ENCODE results near the gene SECISBP2. TPM values are rescaled to one million over a fixed set of nuclear protein-coding genes. Genes with fewer than 3 reads are reported as not detected.

The SECISBP2 gene
- total and polyA plus RNA-seq, 11 donors, result 13.0 to 27.5 (median 15.5) TPM

DNA sequence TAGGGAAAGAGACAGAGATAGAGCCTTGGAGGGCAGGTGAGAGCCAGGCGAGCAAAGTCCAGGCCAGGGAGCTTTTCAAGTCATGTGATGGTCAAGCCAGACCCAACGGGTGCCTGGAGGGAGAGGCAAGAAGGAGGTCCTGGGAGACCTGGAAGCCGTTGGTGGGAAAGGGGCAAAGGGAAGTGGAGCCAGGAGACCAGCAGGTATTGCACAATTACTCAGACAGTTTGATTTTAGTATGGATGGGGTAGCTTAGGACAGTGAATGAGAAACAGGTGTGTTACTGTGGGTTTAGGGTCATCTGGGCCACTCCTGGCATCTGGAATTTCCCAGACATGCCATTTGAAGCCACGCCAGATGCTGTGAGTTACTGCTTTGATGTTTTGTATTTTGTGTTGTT is 5.1 kb downstream of the SECISBP2 start:
- Histone ChIP-seq H3K36me3 (peaks cover 0 to 75% (median 39%) of the 10 kb centered on the region in 9 donors), H3K4me3 (no peak overlapping the region), H3K4me1 (peaks cover 5 to 49% (median 31%) of the 10 kb centered on the region in 12 donors), H3K27ac (no peak overlapping the region), H3K27me3 (no peaks in the 10 kb centered on the region), H3K9me3 (no peaks in the 10 kb centered on the region)
- WGBS, 4 donors, result 54 to 74% (median 68%) methylated on average over 4 of the region's 4 CpGs
- DNase-seq (no peak), ATAC-seq (no peak)
- intact Hi-C loops (cut with DNase I), result loop anchor here in 4 of 10 donors (2.0 to 5.0 kb wide), 4 partner anchors 174 to 229 kb away; partner anchors contain the start of gene SEMA4D (in 1 of the 4)
- TF ChIP-seq, protein P1, sequence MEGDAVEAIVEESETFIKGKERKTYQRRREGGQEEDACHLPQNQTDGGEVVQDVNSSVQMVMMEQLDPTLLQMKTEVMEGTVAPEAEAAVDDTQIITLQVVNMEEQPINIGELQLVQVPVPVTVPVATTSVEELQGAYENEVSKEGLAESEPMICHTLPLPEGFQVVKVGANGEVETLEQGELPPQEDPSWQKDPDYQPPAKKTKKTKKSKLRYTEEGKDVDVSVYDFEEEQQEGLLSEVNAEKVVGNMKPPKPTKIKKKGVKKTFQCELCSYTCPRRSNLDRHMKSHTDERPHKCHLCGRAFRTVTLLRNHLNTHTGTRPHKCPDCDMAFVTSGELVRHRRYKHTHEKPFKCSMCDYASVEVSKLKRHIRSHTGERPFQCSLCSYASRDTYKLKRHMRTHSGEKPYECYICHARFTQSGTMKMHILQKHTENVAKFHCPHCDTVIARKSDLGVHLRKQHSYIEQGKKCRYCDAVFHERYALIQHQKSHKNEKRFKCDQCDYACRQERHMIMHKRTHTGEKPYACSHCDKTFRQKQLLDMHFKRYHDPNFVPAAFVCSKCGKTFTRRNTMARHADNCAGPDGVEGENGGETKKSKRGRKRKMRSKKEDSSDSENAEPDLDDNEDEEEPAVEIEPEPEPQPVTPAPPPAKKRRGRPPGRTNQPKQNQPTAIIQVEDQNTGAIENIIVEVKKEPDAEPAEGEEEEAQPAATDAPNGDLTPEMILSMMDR (IDR thresholded peaks at IDR 0.05), result no peak
- TF ChIP-seq POLR2A (IDR thresholded peaks at IDR 0.05), result no peak

DNA sequence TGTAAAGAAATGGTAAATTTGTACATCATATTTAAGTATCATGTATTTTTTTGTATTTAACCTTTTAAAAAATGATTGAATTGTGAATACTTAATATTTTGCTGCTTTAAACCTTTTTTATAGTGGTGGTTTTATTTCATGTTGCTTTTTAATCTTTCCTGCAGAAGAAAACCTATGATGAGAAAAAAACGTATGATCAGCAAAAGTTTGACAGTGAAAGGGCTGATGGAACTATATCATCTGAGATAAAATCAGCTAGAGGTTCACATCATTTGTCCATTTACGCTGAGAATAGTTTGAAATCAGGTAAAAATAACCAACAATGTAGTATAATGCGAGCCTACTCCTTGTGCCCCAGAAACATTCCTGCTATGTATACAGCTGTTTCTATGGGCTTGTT is 7.4 kb downstream of the SECISBP2 start:
- WGBS, 4 donors, result 82 to 90% (median 88%) methylated on average over 3 of the region's 3 CpGs
- no peak for ATAC-seq
- intact Hi-C loops (cut with DNase I), result no loop called here
- TF ChIP-seq, protein P1 (IDR thresholded peaks at IDR 0.05), result no peak
- no peak for TF ChIP-seq POLR2A (IDR thresholded peaks at IDR 0.05)
- Histone ChIP-seq H3K9me3 (no peaks in the 10 kb centered on the region), H3K36me3 (peaks cover 0 to 94% (median 63%) of the 10 kb centered on the region in 9 donors), H3K4me3 (no peak overlapping the region), H3K4me1 (peaks cover 0 to 31% (median 15%) of the 10 kb centered on the region in 12 donors), H3K27me3 (no peaks in the 10 kb centered on the region), H3K27ac (no peak overlapping the region)
- DNase-seq, result no peak

DNA sequence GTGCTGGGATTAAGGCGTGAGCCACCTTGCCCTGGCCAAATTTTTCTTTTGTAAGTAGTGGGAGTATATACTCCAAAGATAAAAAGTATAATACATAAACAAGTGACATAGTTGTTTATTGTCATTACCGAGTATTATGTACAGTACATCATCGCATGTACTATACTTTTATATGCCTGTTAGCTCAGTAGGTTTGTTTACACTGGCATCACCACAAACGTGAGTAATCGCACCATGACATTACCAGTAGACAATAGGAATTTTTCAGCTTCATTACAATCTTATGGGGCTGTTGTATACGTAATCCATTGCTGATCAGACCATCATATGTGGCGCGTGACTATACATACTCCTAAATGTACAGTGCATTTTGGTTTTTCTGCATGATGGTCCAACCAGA is 9.8 kb downstream of the SECISBP2 start:
- peaks cover 0 to 14% (median 6%) of the 10 kb centered on the region in 12 donors for H3K4me1 ChIP-seq
- ATAC-seq (no peak), DNase-seq (no peak)
- H3K9me3 ChIP-seq, result no peaks in the 10 kb centered on the region
- H3K27ac ChIP-seq, result no peak overlapping the region
- intact Hi-C loops (cut with DNase I), result no loop called here
- 91 to 94% (median 92%) methylated on average over 8 of the region's 8 CpGs for WGBS, 4 donors
- H3K27me3 ChIP-seq, result no peaks in the 10 kb centered on the region
- peaks cover 0 to 97% (median 73%) of the 10 kb centered on the region in 9 donors for H3K36me3 ChIP-seq
- no peak overlapping the region for H3K4me3 ChIP-seq
- no peak for TF ChIP-seq POLR2A (IDR thresholded peaks at IDR 0.05)

DNA sequence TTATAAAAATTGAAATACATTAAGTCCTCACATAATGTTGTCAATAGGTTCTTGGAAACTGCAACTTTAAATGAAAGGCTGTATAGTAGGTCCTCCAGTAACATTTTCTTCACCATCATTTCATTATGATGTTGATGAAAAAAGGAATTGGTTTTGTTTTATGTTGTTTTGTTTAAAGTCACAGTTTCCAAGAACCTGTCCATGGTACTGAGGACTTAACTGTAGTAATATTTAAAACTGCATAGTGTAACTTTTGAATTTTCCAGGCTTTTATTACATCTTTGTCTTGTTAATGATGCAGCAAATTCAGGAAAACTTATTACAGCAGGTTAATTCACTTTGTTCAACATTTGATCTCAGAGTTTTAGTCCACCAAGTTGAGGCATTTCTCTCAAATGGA is 11.6 kb downstream of the SECISBP2 start:
- ATAC-seq, result no peak
- DNase-seq, result no peak
- TF ChIP-seq, protein P1 (IDR thresholded peaks at IDR 0.05), result no peak
- no peak for TF ChIP-seq POLR2A (IDR thresholded peaks at IDR 0.05)

DNA sequence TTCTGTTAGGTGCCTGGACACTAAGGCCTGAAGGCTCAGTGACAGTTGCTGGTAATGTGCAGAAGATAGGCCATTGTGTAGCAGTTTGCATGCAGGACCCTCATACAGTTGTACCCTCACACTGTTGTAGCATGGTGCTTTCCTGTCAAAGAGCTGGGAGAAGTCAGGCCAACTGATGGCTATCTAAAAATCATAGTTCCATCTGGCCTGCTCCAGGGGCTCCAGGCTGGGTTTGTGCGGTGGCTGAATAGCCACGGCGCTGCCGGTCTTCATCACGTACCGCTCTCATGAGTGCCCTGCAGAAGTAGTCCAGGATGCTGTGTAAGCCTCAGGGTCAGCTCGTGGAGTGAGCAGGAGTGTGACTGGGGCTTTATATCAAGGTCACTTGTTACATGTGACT is 12.2 kb downstream of the SECISBP2 start:
- intact Hi-C loops (cut with DNase I), result no loop called here
- Histone ChIP-seq H3K27me3 (no peaks in the 10 kb centered on the region), H3K27ac (no peak overlapping the region), H3K4me1 (no peaks in the 10 kb centered on the region), H3K9me3 (no peaks in the 10 kb centered on the region), H3K36me3 (peaks cover 0 to 100% (median 97%) of the 10 kb centered on the region in 9 donors), H3K4me3 (no peak overlapping the region)
- DNase-seq, result no peak
- no peak for ATAC-seq
- WGBS, 4 donors, result 87 to 93% (median 91%) methylated on average over 7 of the region's 7 CpGs
- TF ChIP-seq, protein P1 (IDR thresholded peaks at IDR 0.05), result no peak
- no peak for TF ChIP-seq POLR2A (IDR thresholded peaks at IDR 0.05)

More for the DNA sequence above, 11.6 kb downstream of the SECISBP2 start:
- no peaks in the 10 kb centered on the region for H3K27me3 ChIP-seq
- intact Hi-C loops (cut with DNase I), result no loop called here
- H3K4me1 ChIP-seq, result peaks cover 0 to 1% (median 0%) of the 10 kb centered on the region in 12 donors
- H3K9me3 ChIP-seq, result no peaks in the 10 kb centered on the region
- H3K4me3 ChIP-seq, result no peak overlapping the region
- no peak overlapping the region for H3K27ac ChIP-seq
- H3K36me3 ChIP-seq, result peaks cover 0 to 100% (median 92%) of the 10 kb centered on the region in 9 donors

Measured in heart left ventricle (tissue), 16 donors.